GM23248 (cell line): ENCODE data around the gene FOXL2. TPM values are rescaled to one million over a fixed set of nuclear protein-coding genes. Genes with fewer than 3 reads are reported as not detected.

Source experiments
- DNase-seq: peaks from one replicate; pipeline ENCODE4 v3.0.0-alpha.2; 2015
- H2AFZ ChIP-seq: fragments of 200-600 bp; sonication (generic); 2 replicates; pipeline ENCODE4 v1.6.1; 2016; ENCODE audit warnings: antibody characterized with exemption
- H3F3A ChIP-seq: fragments of 200-600 bp; sonication (generic); 2 replicates; pipeline ENCODE4 v1.6.1; 2016; ENCODE audit warnings: mild to moderate bottlenecking, antibody characterized with exemption, mixed run types; ENCODE audit not compliant: insufficient read depth
- H3K27ac ChIP-seq: fragments of 200-600 bp; sonication (generic); 2 replicates; pipeline ENCODE4 v1.5.1; 2016; ENCODE audit warnings: mild to moderate bottlenecking
- H3K27me3 ChIP-seq: fragments of 200-600 bp; sonication (generic); replicated peaks from 2 replicates; pipeline ENCODE4 v1.6.1; 2016; ENCODE audit warnings: mild to moderate bottlenecking; ENCODE audit not compliant: insufficient read depth
- H3K36me3 ChIP-seq: fragments of 200-600 bp; sonication (generic); 2 replicates; pipeline ENCODE4 v1.6.1; 2016; ENCODE audit warnings: low read depth, mild to moderate bottlenecking
- H3K4me1 ChIP-seq: fragments of 200-600 bp; sonication (generic); 2 replicates; pipeline ENCODE4 v1.6.1; 2016; ENCODE audit warnings: mild to moderate bottlenecking; ENCODE audit not compliant: insufficient read depth
- H3K4me2 ChIP-seq: fragments of 200-600 bp; sonication (generic); one replicate; pipeline ENCODE4 v1.6.1; 2016; ENCODE audit warnings: mild to moderate bottlenecking; ENCODE audit not compliant: unreplicated experiment
- H3K4me3 ChIP-seq: fragments of 200-600 bp; sonication (generic); 2 replicates; pipeline ENCODE4 v1.5.1; 2016; ENCODE audit warnings: mild to moderate bottlenecking
- H3K79me2 ChIP-seq: fragments of 200-600 bp; sonication (generic); 2 replicates; pipeline ENCODE4 v1.6.1; 2016; ENCODE audit warnings: mild to moderate bottlenecking; ENCODE audit not compliant: insufficient read depth
- H3K9ac ChIP-seq: fragments of 200-600 bp; sonication (generic); 2 replicates; pipeline ENCODE4 v1.6.1; 2016; ENCODE audit warnings: mild to moderate bottlenecking
- H3K9me2 ChIP-seq: fragments of 200-600 bp; sonication (generic); 2 replicates; pipeline ENCODE4 v1.6.1; 2016; ENCODE audit warnings: mixed run types, mild to moderate bottlenecking, moderate library complexity; ENCODE audit not compliant: insufficient read depth
- H3K9me3 ChIP-seq: fragments of 200-600 bp; sonication (generic); one replicate; pipeline ENCODE4 v1.6.1; 2017; ENCODE audit warnings: low read depth
- H4K20me1 ChIP-seq: fragments of 200-600 bp; sonication (generic); 2 replicates; pipeline ENCODE4 v1.6.0; 2016; ENCODE audit not compliant: insufficient read depth
- EZH2 ChIP-seq: fragments of 200-600 bp; sonication (generic); IDR thresholded peaks from 2 replicates; pipeline ENCODE4 v1.6.1; 2018; ENCODE audit warnings: antibody characterized with exemption, mild to moderate bottlenecking; ENCODE audit not compliant: insufficient read depth, poor library complexity, severe bottlenecking
- EZH2phosphoT487 ChIP-seq: fragments of 200-600 bp; sonication (generic); IDR thresholded peaks from 2 replicates; pipeline ENCODE4 v1.6.1; 2018; ENCODE audit warnings: antibody characterized with exemption, moderate library complexity, mild to moderate bottlenecking, low read depth; ENCODE audit not compliant: insufficient read depth
- WGBS, 2 experiments: methylation state at CpG; one replicate each; pipeline ENCODE4 v1.1.6; 2015 to 2017; ENCODE audit warnings: low lambda C conversion rate in 2 of 2, low coverage in 1 of 2; ENCODE audit errors: missing lambda C conversion rate in 2 of 2; 5-methylcytosine and 5-hydroxymethylcytosine counted together
- in situ Hi-C: fragments of 300-500 bp; cut with MboI; formaldehyde crosslinking; loops from 2 replicates; pipeline ENCODE4 v1.15.0; 2020
- polyA plus RNA-seq: library from polyadenylated mRNA; unstranded; fragments of >200 nt; fragmentation: Nextera tagmentation; extraction: Ambion mirVana; gene quantifications from 2 replicates; pipeline ENCODE4 v1.2.1, GENCODE V29; 2016
- total RNA-seq: library from RNA; depleted of rRNA; stranded (reverse); fragments of >200 nt; shearing (Covaris generic); gene quantifications from 2 replicates; pipeline ENCODE4 v1.2.3, GENCODE V29; 2014; rRNA removed

The FOXL2 gene
- total and polyA plus RNA-seq, 2 experiments from 2014 or later = 0.71 to 3.6 TPM

DNA sequence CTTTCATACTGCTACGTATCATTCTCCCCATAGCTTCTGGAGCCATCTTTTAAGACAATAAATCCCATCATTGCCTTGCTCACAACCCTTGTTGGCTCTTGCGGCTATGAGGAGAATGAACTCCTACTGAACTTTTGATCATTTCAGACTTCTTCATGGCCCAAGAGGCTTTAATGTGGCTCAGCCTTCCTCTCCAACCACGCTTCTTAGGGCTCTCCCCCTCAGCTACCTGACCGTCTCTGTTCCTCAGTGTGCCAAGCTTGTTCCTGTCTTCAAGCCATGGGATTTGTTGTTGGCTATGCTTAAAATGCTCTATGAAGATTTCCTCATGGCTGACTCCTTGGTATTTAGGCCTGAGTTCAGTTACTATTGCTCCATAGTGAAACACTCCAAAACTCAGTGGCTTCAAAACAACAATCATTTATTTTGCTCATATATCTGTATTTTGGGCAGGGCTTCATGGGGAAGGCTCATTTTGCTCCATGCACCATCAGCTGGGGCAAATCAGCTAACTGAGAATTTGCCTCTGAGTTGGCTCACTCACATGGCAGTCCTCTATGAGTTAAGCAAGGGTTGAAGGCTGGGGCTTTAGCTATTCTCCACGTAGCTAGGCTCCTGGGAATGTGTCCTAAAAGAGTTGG, 47.5 kb downstream of the FOXL2 start:
- peaks cover 10% of the 10 kb centered on the region; the same call in 1 of the 2 replicates for H3K4me1 ChIP-seq
- H3K36me3 ChIP-seq = no peaks in the 10 kb centered on the region
- no peaks in the 10 kb centered on the region for H4K20me1 ChIP-seq
- no peaks in the 10 kb centered on the region for H3K9me3 ChIP-seq
- no peaks in the 10 kb centered on the region for H3K27me3 ChIP-seq
- no peak overlapping the region for H3K27ac ChIP-seq
- in situ Hi-C loops = no loop called here
- H3K4me3 ChIP-seq = no peak overlapping the region
- no peak overlapping the region for H3K4me2 ChIP-seq
- 46 to 62% methylated on average over 5 of the region's 5 CpGs for WGBS, 2 experiments
- H3K79me2 ChIP-seq = no peaks in the 10 kb centered on the region
- TF ChIP-seq EZH2phosphoT487 = no peak
- 0 out of 2 replicates have a peak, but pooled peaks cover 13% of the 10 kb centered on the region for H3F3A ChIP-seq
- no peaks in the 10 kb centered on the region for H3K9me2 ChIP-seq
- H3K9ac ChIP-seq = no peak overlapping the region
- H2AFZ ChIP-seq = no peak overlapping the region
- DNase-seq = no peak

DNA sequence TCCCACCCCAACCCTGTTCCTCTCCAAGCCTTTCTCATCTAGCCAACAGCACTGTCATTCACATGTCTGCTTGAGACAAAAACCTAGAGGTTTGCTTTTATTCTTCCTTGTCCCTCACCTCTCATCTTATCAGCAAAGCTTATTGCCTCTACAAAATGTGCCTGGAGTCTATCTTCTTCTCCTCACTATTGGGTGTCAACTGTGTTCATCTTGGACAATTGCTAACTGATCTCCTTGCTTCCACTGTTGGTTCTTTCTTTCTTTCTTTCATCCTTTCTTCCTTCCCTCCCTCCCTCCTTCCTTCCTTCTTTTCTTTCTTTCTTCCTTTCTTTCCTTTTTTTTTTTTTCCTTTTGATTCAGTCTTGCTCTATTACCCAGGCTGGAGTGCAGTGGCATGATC, 48.2 kb downstream of the FOXL2 start:
- Histone ChIP-seq H3K27me3 (no peaks in the 10 kb centered on the region), H3K9me2 (no peaks in the 10 kb centered on the region), H3K4me3 (no peak overlapping the region), H3K4me1 (peaks cover 10% of the 10 kb centered on the region; the same call in 1 of the 2 replicates), H3K9me3 (no peaks in the 10 kb centered on the region), H2AFZ (no peak overlapping the region), H4K20me1 (no peaks in the 10 kb centered on the region), H3F3A (0 out of 2 replicates have a peak, but pooled peaks cover 13% of the 10 kb centered on the region), H3K27ac (no peak overlapping the region), H3K36me3 (no peaks in the 10 kb centered on the region), H3K9ac (no peak overlapping the region), H3K4me2 (no peak overlapping the region), H3K79me2 (no peaks in the 10 kb centered on the region)
- in situ Hi-C loops = no loop called here
- no peak for DNase-seq
- TF ChIP-seq EZH2phosphoT487 (no peak), EZH2 (no peak)

DNA sequence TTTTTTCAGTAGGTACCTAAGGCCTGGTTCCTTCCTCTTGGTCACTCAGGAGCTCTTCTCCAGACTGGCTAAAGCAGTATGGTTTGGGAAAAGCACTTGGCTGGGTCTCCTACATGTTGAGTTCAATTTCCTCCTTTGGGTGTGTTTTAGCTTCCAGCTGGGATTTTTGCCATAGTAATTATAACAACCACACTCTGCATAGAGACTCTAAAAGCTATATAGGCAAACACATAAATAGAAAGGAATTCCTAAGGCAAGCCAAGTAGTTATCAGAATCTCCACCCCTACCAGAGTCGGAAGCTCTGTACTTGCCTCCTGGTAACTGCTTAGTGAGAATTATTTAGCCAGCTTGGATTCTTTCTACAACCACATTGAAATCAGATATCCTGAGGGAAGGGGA, 48.6 kb downstream of the FOXL2 start:
- in situ Hi-C loops = no loop called here
- Histone ChIP-seq H3K4me1 (peaks cover 10% of the 10 kb centered on the region; the same call in 1 of the 2 replicates), H3K9ac (no peak overlapping the region), H2AFZ (no peak overlapping the region), H3F3A (0 out of 2 replicates have a peak, but pooled peaks cover 13% of the 10 kb centered on the region), H3K4me2 (no peak overlapping the region), H3K27me3 (no peaks in the 10 kb centered on the region), H3K9me3 (no peaks in the 10 kb centered on the region), H3K4me3 (no peak overlapping the region), H3K27ac (no peak overlapping the region), H4K20me1 (no peaks in the 10 kb centered on the region), H3K9me2 (no peaks in the 10 kb centered on the region), H3K79me2 (no peaks in the 10 kb centered on the region), H3K36me3 (no peaks in the 10 kb centered on the region)
- TF ChIP-seq EZH2 = no peak
- TF ChIP-seq EZH2phosphoT487 = no peak
- WGBS, 2 experiments = 4% methylated on average over 1 of the region's 1 CpG
- DNase-seq = peak; percentile 63

Other genes with a start within 250 kb of the FOXL2 start
- gene PIK3CB, start 112.2 kb downstream of the FOXL2 start, total RNA-seq = 4.8 TPM in 2 replicates
- gene PIK3CB, start 112.2 kb downstream of the FOXL2 start, polyA plus RNA-seq = 6.4 and 7.2 TPM in 2 replicates
- 0.54 and 2.5 TPM in 2 replicates for gene FOXL2NB, start 80 bp upstream of the FOXL2 start, total RNA-seq
- 1.2 and 1.5 TPM in 2 replicates for gene FOXL2NB, start 80 bp upstream of the FOXL2 start, polyA plus RNA-seq
- not detected in 2 replicates for gene PRR23A, start 59.1 kb upstream of the FOXL2 start, total RNA-seq
- gene PRR23A, start 59.1 kb upstream of the FOXL2 start, polyA plus RNA-seq = not detected in 2 replicates
- gene PRR23B, start 73.8 kb upstream of the FOXL2 start, total RNA-seq = not detected in 2 replicates
- gene PRR23B, start 73.8 kb upstream of the FOXL2 start, polyA plus RNA-seq = not detected in 2 replicates
- not detected in 2 replicates for gene PRR23C, start 97.8 kb upstream of the FOXL2 start, total RNA-seq
- gene PRR23C, start 97.8 kb upstream of the FOXL2 start, polyA plus RNA-seq = not detected in 2 replicates